Endothelial cell of umbilical vein (primary cell): Measurements from ENCODE around the gene VSTM4. TPM values are rescaled to one million over a fixed set of nuclear protein-coding genes. Genes with fewer than 3 reads are reported as not detected.

Experiments used
- BruUV-seq: library from RNA; stranded (reverse); fragments of 400-500 nt; replicated peaks from 2 replicates; lab custom pipeline; 2021; lab: Mats Ljungman, UMichigan
- CTCF ChIA-PET: fragments of 300-600, 350-600 bp; sonication (Branson Sonifier 250); formaldehyde crosslinking; loops from one replicate; lab custom pipeline; 2021; ENCODE audit warnings: antibody characterized with exemption, inconsistent platforms; lab: Charles Lee
- POLR2A ChIA-PET: fragments of 300-600, 350-600 bp; sonication (Branson Sonifier 250); formaldehyde crosslinking; loops from one replicate; lab custom pipeline; 2021; ENCODE audit warnings: antibody characterized with exemption, inconsistent platforms; lab: Charles Lee
- DNase-seq: peaks from one replicate; pipeline ENCODE4 v3.0.0-alpha.2; 2011; ENCODE audit warnings: low read depth, low spot score
- FAIRE-seq: peaks from 2 replicates; lab custom pipeline; 2011; peaks lifted over from hg19 to GRCh38; lab: Jason Lieb, UNC
- H2AFZ ChIP-seq: 2 replicates; pipeline ENCODE4 v1.6.0; 2012; ENCODE audit warnings: low read depth, low read length, control low read depth, inconsistent platforms
- H3K27ac ChIP-seq: 2 replicates; pipeline ENCODE4 v1.5.1; 2011; ENCODE audit warnings: low read depth, mild to moderate bottlenecking, control low read depth, low read length, moderate library complexity; ENCODE audit not compliant: insufficient read depth
- H3K27me3 ChIP-seq, 2 experiments: 2 replicates each; pipeline versions ENCODE4 v1.6.0 to v1.6.1; 2011; ENCODE audit warnings: low read length in 2 of 2, mixed read lengths in 1 of 2; ENCODE audit not compliant: control insufficient read depth in 2 of 2, insufficient read depth in 2 of 2
- H3K36me3 ChIP-seq, 2 experiments: 2 replicates in 1 of 2; 3 replicates in 1 of 2; pipeline ENCODE4 v1.5.1; 2011; ENCODE audit warnings: low read length in 2 of 2, mild to moderate bottlenecking in 1 of 2, moderate library complexity in 1 of 2; ENCODE audit not compliant: control insufficient read depth in 2 of 2, insufficient read depth in 2 of 2; ENCODE audit errors: extremely low read depth in 1 of 2
- H3K4me1 ChIP-seq: 3 replicates; pipeline ENCODE4 v1.5.1; 2011; ENCODE audit warnings: mild to moderate bottlenecking, low read length; ENCODE audit not compliant: control insufficient read depth, insufficient read depth; ENCODE audit errors: extremely low read depth
- H3K4me2 ChIP-seq: 2 replicates; pipeline ENCODE4 v1.6.1; 2011; ENCODE audit warnings: low read length, control low read depth, mixed read lengths; ENCODE audit not compliant: insufficient read depth
- H3K4me3 ChIP-seq, 3 experiments: fragments of 200-600 bp in 1 of 3; sonication (generic), shearing (Covaris generic) in 1 of 3; replicated peaks in 1 of 3; 2 replicates each; pipeline ENCODE4 v1.5.1; 2011 to 2016; ENCODE audit warnings: control low read depth in 3 of 3, low read length in 3 of 3, mild to moderate bottlenecking in 2 of 3, inconsistent platforms in 1 of 3, low read depth in 1 of 3, moderate library complexity in 1 of 3; ENCODE audit not compliant: insufficient read depth in 1 of 3
- H3K79me2 ChIP-seq: 2 replicates; pipeline ENCODE4 v1.6.0; 2012; ENCODE audit warnings: low read length, inconsistent platforms; ENCODE audit not compliant: control insufficient read depth, insufficient read depth
- H3K9ac ChIP-seq: replicated peaks from 2 replicates; pipeline ENCODE3; 2011; ENCODE audit warnings: low read length, control low read depth; ENCODE audit not compliant: insufficient read depth; ENCODE audit errors: extremely low read depth
- H3K9me1 ChIP-seq: replicated peaks from 3 replicates; pipeline ENCODE4 v1.6.0; 2011; ENCODE audit warnings: mild to moderate bottlenecking, low read length; ENCODE audit not compliant: control insufficient read depth, insufficient read depth; ENCODE audit errors: extremely low read depth
- H3K9me3 ChIP-seq: replicated peaks from 2 replicates; pipeline ENCODE4 v1.5.1; 2012; ENCODE audit warnings: low read length, inconsistent platforms; ENCODE audit not compliant: control insufficient read depth, insufficient read depth
- H4K20me1 ChIP-seq: replicated peaks from 2 replicates; pipeline ENCODE3; 2011; ENCODE audit warnings: mild to moderate bottlenecking, low read length; ENCODE audit not compliant: control insufficient read depth, insufficient read depth; ENCODE audit errors: extremely low read depth
- CTCF ChIP-seq, 2 donors: IDR thresholded peaks; 1 replicate in 1 of 2; 2 replicates in 1 of 2; pipeline ENCODE4 v1.5.1; 2011; ENCODE audit warnings: low read length in 2 of 2, mild to moderate bottlenecking in 2 of 2, moderate library complexity in 2 of 2, control low read depth in 1 of 2, inconsistent platforms in 1 of 2, low read depth in 1 of 2; ENCODE audit not compliant: insufficient read depth in 1 of 2; ENCODE audit errors: extremely low read depth in 1 of 2
- EZH2 ChIP-seq: IDR thresholded peaks from 2 replicates; pipeline ENCODE4 v1.6.1; 2012; ENCODE audit warnings: borderline replicate concordance, low read depth, mild to moderate bottlenecking, moderate library complexity, low read length, inconsistent platforms; ENCODE audit not compliant: severe bottlenecking
- FOS ChIP-seq: IDR thresholded peaks from 2 replicates; pipeline ENCODE4 v1.6.1; 2011; ENCODE audit warnings: mild to moderate bottlenecking, low read length, moderate library complexity, borderline replicate concordance; ENCODE audit not compliant: insufficient read depth
- GATA2 ChIP-seq: IDR thresholded peaks from 2 replicates; pipeline ENCODE4 v1.7.0; 2011; ENCODE audit warnings: low read depth, mild to moderate bottlenecking, moderate library complexity, mixed read lengths, low read length; ENCODE audit not compliant: insufficient read length, insufficient read depth
- JUN ChIP-seq: IDR thresholded peaks from 2 replicates; pipeline ENCODE4 v1.6.1; 2011; ENCODE audit warnings: borderline replicate concordance, low read depth; ENCODE audit not compliant: insufficient read length, insufficient read depth
- MAX ChIP-seq: IDR thresholded peaks from 2 replicates; pipeline ENCODE4 v1.6.1; 2011; ENCODE audit not compliant: insufficient read depth, insufficient read length
- MYC ChIP-seq: IDR thresholded peaks from one replicate; pipeline ENCODE4 v1.6.1; 2011; ENCODE audit warnings: mild to moderate bottlenecking, low read depth, low read length
- POLR2A ChIP-seq: IDR thresholded peaks from 2 replicates; pipeline ENCODE4 v1.6.1; 2012; ENCODE audit warnings: low read depth, mild to moderate bottlenecking, control low read depth, low read length
- POLR2AphosphoS5 ChIP-seq: IDR thresholded peaks from 2 replicates; pipeline ENCODE4 v1.6.1; 2012; ENCODE audit warnings: low read depth, mild to moderate bottlenecking, control low read depth, low read length, moderate library complexity; ENCODE audit not compliant: insufficient read depth
- dilution Hi-C: fragments of 300-500 bp; cut with MboI; formaldehyde crosslinking; loops from one replicate; pipeline ENCODE4 v1.15.0; 2019; ENCODE audit warnings: low sequenced_read_pairs; ENCODE audit not compliant: extremely low pct_ligation_motif_present
- intact Hi-C: fragments of 100-400 bp; cut with micrococcal nuclease; formaldehyde crosslinking; loops from one replicate; pipeline ENCODE4 v1.10.0; 2022
- polyA plus RNA-seq, 4 experiments: library from polyadenylated mRNA; depleted of rRNA in 3 of 4; stranded (reverse) in 3 of 4; unstranded in 1 of 4; fragments of >200 nt; gene quantifications; 2 replicates each; pipeline versions ENCODE4 v1.2.1 to v1.2.3, GENCODE V29; 2011 to 2012; ENCODE audit warnings: missing spikeins in 1 of 4
- total RNA-seq: library from RNA; stranded (reverse); gene quantifications from 2 replicates; pipeline ENCODE4 v1.2.3, GENCODE V29; 2021

Gene VSTM4
- total and polyA plus RNA-seq, 2 donors (not counting 3 experiments of a cell fraction or from before 2014, with no cell fraction given) = 0.07 TPM

- no peak overlapping the region for H2AFZ ChIP-seq
- H3K4me2 ChIP-seq = no peak overlapping the region
- TF ChIP-seq MAX (no peak), EZH2 (no peak), POLR2AphosphoS5 (no peak), FOS (no peak), MYC (no peak), CTCF (IDR thresholded peaks at IDR 0.05; ENCODE audit: extremely low read depth in 1 of 2, insufficient read depth in 1 of 2, low read depth in 1 of 2, low read length in 2 of 2) (no peak), POLR2A (no peak), JUN (no peak), GATA2 (no peak)
- no peaks in the 10 kb centered on the region for H3K9me1 ChIP-seq
- ChIA-PET POLR2A (no interaction called here), CTCF (no interaction called here)
- no peak overlapping the region for H3K27ac ChIP-seq
- no peaks in the 10 kb centered on the region for H3K36me3 ChIP-seq
- intact Hi-C loops = no loop called here
- BruUV-seq = no TSS peak
- DNase-seq (no peak), FAIRE-seq (no peak)
- no peak overlapping the region for H3K4me3 ChIP-seq
- H3K4me1 ChIP-seq = no peaks in the 10 kb centered on the region
- H3K9me3 ChIP-seq = no peaks in the 10 kb centered on the region
- H3K27me3 ChIP-seq = no peaks in the 10 kb centered on the region
- dilution Hi-C loops = no loop called here
- H3K79me2 ChIP-seq = no peaks in the 10 kb centered on the region
- no peaks in the 10 kb centered on the region for H4K20me1 ChIP-seq
- no peak overlapping the region for H3K9ac ChIP-seq
Observed at GRCh38 chr10:49053053-49053997, 62.0 kb downstream of the VSTM4 start.
